Stimulated activated CD4-positive, alpha-beta T cell treated with anti-CD3 and anti-CD28 coated beads, Interleukin-4, amount 100 ng/mL, for 4 hours (primary cell): ENCODE results near the gene RUFY3.
"Not testable (repeated sequence)": the region's sequence is repeated elsewhere in the genome, so short reads cannot be mapped to it uniquely, and the experiment has no call there.

Experiments
- DNase-seq, 2 experiments: peaks; one replicate each; pipeline ENCODE4 v3.0.0-alpha.2; 2020

The RUFY3 gene

DNA sequence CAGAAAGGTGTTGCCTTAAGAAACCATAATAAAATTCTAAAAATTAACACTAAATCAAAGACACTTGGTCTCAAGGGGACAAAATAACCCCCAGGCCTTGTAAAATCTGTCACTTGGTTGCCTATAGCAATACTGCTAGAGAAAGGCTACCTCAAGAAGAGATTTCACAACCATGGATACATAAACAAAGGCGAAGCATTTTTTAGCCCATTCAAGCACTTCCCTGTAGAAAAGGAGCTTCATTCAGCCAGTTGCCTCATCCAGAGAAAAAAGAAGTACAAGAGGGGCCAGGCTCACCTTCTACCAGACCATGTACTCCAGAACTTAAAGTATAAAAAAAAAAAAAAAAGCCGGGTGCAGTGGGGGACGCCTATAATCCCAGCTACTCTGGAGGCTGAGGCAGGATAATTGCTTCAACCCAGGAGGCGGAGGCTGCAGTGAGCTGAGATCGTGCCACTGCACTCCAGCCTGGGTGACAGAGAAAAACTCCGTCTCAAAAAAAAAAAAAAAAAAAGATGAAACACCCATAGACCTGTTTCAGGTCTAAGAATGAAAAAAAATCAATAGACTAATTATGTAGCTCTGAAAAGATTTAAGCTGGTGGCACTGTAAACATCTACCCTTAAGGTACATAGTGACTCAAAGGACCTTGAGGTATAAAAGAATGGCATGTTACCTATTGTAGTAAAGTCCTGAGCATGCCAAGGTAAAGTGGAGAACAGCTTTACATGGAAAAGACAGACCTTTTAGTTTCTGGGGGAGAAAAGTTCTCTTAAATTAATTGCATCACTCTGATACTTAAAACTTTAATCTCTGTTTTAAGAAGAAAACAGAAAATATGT lies 18.0 kb downstream of the RUFY3 start:
- DNase-seq: no peak

DNA sequence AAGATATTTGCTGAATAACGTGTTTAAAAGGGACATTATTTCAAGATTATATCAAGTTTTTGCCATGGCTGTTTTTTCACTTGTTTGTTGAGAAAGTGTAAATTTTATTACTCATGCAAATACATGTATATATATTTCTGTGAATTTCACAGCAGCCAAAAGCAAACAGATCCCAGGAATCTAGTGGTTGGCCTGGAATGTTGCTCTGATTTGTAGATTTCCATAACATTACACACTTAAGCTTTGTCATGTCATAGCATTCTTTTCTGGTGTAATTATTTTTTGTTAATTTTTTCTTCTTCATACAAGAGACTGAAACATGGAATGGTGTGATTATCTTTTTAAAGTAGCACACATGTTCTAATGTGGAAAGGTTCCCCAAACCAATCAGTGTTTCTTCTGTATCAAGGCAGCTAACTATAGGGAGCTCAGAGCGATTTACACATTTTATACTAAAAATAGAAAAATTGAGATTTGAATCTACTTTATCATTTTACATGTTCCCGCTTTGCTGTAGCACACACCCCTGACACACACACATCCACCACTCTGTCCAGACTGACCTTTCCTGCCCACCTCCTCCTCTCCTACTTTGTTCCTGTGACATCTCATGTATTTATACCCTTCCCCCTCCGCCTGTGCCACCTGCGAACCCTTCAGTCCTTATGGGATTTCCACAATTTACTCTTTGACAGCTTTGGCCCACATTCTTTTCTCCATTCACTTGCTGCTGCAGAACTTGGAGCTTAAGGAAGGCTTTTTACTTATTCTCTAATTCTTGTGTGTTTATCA lies 20.3 kb downstream of the RUFY3 start:
- DNase-seq: no peak

DNA sequence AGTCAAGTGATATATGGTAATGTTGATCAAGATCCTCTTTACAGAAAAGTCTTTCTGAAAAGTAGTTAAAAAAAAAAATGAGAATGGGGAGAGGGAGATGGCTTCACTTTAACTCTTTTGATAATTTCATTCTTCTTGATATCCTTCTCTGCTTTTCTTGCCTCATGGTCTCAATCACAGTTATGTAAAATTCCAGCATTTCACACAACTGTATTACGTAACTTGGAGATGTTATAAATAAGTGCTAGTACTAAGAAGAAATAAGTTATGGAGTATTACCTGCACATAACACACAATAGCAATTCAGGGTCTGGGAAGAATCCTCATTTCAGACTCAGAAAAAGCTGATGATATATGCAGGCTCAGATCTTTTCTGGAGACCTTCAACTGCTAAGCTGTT lies 22.0 kb downstream of the RUFY3 start:
- DNase-seq: no peak

DNA sequence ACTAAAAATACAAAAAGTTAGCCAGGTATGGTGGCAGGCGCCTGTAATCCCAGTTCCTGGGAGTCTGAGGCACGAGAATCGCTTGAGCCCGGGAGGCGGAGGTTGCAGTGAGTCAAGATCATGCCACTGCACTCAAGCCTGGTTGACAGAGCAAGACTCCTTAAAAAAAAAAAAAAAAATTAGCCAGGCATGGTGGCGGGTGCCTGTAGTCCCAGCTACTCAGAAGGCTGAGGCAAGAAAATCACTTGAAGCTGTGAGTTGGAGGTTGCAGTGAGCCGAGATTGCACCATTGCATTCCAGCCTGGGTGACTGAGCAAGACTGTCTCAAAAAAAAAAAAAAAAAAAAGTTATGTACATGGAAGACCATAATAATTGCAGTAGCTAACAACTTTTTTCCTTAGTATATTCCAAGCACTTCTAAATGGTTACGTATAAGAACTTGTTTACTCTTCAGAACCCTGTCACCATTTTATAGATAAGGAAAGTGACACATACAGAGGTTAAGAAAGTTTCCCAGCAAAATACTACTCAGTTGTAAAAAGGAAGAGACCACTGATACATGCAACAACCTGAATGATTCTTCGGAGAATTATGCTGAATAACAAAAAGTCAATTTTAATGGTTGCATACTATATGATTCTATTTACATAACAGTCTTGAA lies 24.5 kb downstream of the RUFY3 start:
- no peak for DNase-seq

DNA sequence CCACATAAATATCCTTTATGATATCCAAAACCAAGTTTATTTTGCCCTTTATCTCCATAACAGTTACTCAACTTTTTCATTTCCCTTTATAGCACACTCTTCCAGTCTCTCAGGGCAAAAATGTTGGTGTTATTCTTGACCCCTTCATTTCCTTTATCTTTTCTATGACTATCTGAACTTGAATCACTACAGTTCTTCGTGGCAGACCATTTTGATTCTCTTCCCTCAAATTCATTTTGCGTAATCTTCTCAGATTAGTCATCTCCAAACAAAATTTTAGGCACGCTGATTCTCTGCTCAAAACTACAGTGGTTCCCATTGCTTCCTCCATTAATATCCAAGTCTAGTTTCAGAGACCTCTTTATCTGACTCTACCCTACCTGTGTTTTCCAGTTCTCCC lies 26.1 kb downstream of the RUFY3 start:
- DNase-seq: no peak

DNA sequence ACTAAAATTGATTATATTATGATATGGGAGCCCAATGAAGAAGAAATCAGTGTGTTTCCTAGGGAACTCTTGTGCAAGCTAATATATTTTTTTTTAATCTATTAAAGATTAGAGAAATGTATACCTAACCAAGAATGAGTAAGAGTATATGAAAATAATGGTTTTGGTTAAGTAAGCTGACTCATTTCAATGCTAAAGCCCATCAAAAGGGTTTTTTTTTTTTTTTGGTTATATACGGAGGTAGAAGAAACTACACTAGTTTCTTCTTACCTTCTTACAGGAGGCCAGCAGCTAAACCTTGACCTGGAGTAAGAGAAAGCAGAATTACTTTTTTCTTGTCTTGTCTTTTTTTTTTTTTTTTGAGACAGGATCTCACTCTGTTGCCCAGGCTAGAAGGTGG lies 27.5 kb downstream of the RUFY3 start:
- DNase-seq: no peak

DNA sequence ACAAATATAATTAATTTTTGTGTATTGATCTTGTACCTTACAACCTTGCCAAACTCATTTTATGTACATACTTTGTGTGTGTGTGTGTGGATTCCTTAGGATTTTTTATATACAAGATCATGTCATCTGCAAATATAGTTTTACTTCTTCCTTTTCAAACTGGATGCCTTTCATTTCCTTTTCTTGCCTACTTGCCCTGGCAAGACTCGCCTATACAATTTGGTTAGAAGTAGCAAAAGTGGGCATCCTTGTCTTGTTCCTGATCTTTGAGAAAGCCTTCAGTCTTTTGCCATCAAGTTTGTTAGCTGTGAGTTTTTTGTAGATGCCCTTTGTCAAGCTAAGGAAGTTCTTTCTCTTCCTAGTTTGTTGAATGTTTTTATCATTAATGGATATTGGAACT lies 30.5 kb downstream of the RUFY3 start:
- no peak for DNase-seq

DNA sequence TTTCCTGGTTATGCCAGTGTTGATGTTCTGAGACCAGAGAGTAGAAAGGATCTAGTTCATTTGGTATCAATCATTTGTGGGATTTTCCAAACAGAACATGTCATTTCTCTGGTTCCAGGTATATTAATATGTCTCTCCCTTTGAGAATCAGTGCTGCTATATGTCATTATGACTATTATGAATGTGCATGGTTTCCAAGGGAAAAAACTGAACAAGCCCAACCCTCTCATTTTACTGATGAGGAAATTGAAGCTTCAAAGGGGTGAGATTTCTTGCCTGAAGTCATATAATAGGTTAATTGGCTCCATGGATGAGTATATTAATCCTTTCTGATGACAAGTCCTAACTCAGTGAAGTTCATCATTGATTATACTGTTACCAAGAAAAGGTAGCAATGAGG lies 31.9 kb downstream of the RUFY3 start:
- no peak for DNase-seq

DNA sequence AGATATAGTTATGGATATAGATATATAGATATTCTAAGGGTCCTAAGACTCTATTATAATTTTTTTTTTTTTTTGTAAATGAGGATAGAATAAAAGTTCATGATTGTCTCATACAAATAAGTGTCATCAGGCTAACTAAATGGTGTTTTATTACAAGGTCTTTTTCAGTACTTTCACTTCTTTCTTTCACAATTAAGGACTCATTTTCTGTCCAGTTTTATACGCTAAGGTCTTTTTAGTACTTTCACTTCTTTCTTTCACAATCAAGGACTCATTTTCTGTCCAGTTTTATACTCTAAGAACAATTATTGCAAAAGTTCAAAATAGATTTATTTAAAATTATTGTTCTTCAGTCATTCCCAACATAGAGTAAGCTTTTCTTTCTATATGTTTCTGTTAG lies 32.7 kb downstream of the RUFY3 start:
- no peak for DNase-seq

DNA sequence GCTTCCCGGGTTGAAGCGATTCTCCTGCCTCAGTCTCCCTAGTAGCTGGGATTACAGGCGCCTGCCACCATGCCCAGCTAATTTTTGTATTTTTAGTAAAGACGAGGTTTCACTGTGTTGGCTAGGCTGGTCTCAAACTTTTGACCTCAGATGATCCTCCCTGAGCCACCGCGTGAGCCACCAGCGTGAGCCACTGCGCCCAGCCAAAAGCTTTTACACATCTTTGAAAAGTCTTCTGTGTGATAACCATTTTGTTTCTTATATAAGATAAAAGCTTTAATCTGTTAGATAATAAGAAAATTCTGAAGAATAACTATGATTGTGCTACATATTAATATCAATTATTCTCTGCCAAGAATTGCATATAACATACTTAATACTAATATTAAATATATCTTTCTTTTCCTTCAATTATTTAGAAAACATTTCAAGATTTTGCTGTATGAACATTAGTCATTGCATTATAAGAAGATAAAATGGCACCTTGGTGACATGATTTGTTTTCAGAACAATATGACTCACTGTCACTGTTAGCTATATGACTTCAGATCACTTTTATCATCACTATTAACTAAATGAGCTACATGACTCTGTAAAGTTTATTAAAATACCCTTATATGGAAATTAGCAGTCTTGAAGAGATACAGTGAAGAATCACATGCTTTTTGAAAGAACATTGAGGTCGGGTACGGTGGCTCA lies 33.4 kb downstream of the RUFY3 start:
- no peak for DNase-seq

DNA sequence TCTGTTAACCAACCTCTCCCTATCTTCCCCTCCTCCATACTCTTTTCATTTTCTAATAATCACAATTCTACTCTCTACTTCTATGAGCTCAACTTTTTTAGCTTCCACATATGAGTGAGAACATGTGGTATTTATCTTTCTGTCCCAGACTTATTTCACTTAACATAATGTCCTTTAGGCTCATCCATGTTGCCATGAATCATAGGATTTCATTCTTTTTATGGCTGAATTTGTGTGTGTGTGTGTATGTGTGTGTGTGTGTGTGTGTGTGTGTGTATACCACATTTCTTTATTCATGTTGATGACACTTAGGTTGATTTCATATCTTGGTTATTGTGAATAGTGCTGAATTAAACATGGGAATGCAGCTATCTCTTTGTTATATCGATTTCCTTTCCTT lies 37.4 kb downstream of the RUFY3 start:
- no peak for DNase-seq

DNA sequence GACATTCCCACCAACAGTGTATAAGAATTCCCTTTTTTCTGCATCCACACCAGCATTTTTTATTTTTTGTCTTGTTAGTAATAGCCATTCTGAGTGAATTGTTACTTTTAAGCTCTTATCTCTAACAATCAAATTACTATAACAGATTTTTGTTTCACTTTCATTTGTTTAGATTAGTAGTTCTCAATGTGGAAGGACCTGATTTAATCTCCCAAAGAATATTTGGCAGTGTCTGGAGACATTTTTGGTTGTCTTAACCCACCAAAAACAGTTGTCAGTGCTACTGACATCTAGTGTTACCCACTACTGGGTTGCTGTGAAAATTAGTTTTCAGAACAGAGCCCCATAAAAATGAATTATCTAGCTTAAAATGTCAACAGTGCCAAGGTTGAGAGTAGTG lies 37.9 kb downstream of the RUFY3 start:
- DNase-seq: no peak

DNA sequence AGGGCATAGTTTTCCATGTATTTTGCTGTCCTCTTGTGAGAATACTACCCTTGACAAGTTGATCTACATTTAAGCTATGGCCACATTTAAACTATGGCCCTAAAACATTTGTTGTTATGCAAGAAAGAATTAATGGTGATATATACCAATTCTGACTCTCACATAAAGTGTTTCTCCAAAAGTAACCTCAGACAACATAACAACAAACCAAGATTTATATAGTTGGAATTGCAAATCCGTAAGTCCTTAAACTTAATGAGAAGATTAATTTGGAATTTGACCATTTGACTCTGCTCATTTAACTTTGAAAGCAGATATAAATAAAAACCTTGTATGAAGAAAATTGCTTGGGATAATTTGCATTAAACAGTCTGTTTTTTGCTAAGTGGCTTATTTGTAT lies 38.9 kb downstream of the RUFY3 start:
- DNase-seq: no peak

DNA sequence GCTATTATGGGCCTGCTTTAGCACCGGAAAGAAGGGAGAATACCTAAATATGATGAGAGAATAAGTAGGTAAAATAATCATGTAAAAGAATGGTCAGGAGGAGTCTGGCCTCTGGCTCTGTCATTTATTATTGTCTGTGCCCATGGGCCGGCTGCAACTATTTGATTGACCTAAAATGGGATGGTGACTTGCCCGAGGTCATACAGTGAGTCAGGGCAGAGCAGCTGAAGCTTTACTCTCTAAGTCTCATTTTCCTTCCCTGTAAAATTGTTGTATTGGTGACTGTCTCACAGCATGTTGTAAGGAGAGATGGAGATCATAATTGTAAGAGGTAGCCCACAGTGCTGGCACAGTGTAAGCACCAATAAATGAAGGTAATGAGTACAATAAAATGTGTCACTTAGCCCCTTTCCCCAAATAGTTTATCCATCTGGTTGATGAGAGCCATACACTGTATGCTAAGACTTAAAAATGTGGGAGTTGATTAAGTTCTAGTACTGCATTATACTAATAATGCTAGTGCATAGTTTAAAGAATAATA lies 39.6 kb downstream of the RUFY3 start:
- DNase-seq: no peak

DNA sequence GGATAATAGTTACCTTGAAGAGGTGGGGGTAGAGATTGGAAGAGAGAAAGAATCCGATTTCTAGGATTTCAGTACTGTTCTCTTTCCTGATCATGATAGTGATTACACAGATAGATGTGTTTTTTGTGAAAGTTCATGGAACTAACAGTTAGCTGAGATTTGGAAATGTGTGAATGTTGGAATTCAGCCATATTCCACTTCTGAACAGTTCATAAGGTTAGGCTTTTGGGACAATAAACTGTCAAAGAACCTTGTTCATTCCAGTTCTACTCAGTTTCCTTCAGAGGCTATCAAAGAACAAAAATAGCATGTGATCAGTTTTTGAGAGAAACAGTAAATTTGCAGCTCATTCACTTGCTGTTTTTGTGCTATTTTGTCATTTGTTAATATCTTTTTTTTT lies 43.6 kb downstream of the RUFY3 start:
- DNase-seq: no peak

DNA sequence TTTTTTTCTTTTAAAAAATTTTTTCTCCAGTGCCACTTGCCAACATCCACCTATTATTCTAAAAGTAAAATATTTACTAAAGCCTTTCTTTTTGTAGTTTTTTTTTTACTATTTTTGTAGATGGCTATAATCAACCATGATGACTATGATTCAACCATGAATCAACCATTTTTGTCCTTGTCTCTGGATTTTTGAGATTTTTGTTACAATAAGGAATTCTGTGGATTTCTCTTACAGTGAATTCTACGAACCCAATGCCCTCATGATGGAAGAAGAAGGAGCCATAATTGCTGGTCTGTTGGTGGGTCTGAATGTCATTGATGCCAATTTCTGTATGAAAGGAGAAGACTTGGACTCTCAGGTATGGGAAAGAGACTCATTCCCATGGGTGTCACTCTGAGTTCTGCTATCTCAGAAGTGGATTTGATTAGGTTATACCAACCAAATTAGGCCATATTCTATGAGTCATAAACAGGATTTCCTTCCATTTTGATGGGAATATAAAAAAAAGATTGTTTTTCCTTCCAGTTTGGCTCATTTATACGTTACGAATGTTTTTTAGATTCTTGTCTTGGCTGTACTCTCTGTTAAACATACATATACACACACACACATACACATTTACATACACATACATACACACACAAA lies 46.7 kb downstream of the RUFY3 start:
- no peak for DNase-seq

DNA sequence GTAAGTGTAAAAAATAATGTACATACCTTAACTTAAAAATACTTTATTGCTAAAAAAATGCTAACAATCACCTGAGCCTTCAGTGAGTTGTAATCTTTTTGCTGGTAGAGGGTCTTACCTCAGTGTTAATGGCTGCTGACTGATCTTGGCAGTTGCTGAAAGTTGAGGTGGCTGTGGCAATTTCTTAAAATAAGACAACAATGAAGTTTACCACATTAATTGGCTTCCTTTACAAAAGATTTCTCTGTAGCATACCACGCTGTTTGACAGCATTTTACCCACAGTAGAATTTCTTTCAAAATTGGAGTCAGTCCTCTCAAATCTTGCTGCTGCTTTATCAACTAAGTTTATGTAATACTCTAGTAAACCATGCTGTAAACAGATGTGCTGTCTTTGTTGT lies 47.6 kb downstream of the RUFY3 start:
- DNase-seq: not testable (repeated sequence)

DNA sequence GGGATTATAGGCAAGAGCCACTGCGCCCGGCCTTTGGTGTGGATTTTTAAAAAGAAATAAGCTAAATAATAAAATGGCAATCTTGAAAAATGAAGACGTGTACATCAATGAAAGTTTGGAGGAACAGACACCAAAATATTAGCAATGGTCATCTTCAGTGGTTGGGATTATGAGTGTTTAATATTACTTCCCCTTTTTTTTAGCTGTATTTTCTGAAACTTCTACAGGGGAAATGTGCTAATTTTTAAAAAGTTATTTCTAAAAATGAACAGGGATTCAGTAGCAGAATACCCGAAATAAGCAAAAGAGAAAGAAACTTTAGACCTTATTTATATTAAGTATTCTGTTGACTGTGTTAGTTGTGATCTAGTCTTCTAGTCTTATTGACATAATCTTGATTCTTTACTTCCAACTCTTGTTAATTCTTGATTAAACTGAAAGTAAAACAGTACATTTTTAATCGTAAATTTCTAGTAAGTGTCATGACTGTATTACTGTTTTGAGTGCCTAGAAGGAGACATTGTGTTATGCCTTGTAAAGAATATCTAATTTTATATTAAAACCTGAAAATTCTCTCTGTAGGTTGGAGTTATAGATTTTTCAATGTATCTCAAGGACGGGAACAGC lies 51.3 kb downstream of the RUFY3 start:
- DNase-seq: no peak

DNA sequence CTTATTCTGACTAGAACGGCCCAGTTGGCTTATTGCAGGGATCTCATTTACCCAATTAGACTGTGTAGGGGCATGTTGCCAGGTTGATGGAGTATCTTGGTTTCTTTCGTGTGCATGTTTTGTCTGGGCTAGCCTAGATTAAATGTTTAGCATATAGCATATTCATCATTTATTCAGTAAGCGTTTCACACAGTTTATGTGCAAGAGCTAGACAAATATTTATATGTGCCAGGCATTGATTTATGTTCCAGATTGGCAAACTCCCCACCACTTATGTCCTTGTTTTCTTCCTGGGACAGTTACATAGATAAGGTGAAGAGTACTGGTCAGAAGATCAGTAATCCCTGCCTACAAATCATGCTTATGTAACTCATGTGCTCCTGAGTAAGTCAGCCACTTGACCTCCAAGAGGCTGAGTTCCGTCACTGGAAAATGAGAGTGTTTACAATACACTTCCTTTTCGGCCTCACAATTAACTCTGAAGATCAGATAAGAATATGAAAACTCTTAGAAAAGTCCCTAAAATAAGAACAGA lies 57.2 kb downstream of the RUFY3 start:
- no peak for DNase-seq

DNA sequence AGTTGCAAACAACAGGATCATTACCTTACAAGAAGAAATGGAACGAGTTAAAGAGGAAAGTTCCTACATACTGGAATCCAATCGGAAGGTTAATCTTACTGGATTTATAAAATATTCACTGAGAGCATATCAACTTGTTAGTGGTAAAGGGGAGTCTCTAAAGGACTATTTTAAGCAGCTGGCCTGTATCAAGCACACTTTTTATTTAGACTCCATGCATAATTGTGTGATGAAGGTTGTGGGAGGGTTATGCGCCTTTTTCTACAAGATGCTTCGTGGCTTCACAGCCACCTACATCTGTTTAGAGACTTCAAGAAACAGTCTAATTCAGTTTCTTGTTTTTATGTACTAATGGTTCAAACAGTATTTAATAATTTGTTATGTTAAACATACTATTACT lies 61.3 kb downstream of the RUFY3 start:
- DNase-seq: no peak

DNA sequence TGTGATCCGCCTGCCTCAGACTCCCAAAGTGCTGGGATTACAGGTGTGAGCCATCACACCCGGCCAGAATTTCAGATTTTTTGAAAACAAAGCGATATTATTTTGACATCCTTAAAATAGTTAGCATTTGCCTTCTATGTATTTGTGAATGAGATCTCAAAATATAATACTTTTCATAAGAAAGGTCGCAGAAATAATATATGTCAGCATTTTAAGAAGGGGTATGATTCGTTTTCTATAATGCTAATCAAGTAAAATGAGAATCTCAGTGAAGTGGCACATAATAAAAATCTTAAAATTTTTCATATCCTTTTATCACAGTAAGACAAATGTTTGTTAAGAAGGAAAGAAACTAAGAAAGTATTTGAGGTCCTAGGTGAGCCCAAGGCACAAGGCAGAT lies 65.7 kb downstream of the RUFY3 start:
- no peak for DNase-seq

DNA sequence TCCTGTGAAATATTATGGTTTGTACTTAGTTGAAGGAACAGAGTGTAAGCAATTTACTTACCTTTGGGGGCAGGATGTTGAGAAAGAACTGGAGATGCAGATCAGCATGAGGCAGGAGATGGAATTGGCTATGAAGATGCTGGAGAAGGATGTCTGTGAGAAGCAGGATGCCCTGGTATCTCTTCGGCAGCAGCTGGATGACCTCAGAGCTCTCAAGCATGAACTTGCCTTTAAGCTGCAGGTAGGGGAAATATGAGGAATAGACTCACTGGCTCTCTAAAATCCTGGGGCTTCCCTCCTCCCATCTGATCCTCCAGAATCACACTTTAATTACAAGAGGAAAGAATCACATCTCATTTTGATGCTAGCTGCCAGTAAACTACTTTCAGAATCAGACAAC lies 67.0 kb downstream of the RUFY3 start:
- DNase-seq: no peak
